GM21717 (cell line): ENCODE results near the gene ETDA.
"Not testable (repeated sequence)": the region's sequence is repeated elsewhere in the genome, so short reads cannot be mapped to it uniquely, and the experiment has no call there.

Experiments used
- ATAC-seq: cut with Tn5 transposase; IDR thresholded peaks from one replicate; pipeline ENCODE4 v1.9.1; 2021; ENCODE audit warnings: mild to moderate bottlenecking, moderate library complexity; ENCODE audit not compliant: unreplicated experiment

The ETDA gene

DNA sequence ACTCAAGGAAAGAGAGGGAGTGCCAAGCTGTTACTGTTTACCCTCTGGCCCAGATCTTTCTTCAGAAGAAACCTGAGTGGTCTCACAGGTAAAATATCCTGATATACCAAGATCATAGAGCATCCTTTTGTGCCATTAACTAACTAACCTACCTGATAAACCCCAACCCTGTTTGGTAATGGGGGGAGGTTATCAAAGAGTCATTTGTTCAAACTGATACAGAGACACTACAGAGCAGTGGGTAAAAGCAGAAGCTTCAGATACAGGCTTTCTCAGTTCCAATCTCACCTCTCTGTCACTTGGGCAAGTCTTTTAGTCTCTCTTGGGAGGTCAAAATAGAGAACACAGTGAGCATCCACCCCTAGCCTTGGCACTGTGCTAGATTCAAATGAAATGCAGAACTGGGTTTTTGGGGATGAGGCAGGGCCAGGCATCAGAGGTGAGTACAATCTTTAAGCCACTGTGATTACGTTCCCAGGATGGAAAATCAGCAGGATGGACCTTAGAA lies at the start of gene ETDA:
TSS of gene ETDA (plus strand) at position 51 of the 508 bp plus-strand sequence. CDS start 1,216 bp downstream, outside the sequence.
- not testable (repeated sequence) for ATAC-seq

DNA sequence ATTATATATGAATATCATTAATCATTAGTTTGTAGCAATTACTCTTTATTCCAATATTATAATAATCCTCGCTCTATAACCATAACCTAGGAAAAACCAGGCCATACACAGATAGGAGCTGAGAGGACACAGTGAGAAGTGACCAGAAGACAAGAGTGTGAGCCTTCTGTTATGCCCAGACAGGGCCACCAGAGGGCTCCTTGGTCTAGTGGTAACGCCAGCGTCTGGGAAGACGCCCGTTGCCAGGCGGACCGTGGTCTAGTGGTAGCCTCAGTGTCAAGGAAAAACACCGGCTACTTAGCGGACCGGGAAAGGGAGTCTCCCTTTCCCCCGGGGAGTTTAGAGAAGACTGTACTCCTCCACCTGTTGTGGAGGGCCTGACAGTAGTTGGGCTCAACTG lies 45.4 kb upstream of the ETDA start:
- not testable (repeated sequence) for ATAC-seq

DNA sequence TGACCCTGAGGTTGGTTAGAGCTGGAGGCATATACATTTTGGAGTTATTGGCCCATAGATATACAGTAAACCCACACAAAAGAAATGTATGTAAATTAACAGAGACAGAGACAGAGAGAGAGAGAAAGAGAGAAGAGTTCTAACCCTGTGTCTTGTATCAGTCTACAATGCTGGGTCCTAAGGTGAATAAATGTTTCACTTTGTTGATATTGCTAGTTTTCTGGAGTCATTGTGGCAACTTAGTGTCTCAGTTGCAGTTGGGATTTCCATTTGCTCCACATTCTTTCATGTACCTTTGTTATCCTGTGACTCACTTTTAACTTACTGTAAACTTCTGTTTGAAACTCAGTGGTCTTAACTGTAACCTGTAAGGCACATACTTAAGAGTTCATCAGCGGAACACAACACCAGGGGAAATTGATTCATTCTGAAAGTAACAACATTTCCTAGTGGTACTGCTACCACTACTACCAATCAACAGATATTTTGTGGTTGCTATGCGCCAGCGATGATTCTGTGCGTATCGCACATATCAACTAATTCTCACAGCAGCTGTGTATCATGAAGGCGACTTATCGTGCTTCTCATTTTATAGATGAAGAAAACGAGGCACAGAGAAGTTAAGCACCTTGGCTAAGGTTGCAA lies 38.5 kb upstream of the ETDA start:
- ATAC-seq, result peak; percentile 53

DNA sequence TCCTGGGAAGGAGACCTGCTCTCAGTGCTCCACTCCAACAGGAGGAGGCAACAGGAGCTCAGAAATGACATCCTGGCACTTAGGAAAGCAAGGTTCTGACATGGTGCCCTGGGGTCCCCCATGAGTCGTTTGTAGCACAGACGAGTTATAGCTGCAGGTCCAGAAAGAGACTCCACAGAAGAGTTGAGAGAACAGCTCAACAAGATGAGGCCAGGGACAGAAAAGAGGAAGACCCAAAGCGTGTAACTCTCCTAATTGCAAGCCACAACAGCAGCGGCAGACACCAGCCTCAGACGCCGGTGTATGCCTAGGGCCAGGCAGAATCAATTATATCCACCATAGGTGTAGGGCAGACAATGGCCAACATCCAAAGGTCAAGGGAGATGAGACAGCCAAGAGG lies 5.9 kb upstream of the ETDA start:
- not testable (repeated sequence) for ATAC-seq

DNA sequence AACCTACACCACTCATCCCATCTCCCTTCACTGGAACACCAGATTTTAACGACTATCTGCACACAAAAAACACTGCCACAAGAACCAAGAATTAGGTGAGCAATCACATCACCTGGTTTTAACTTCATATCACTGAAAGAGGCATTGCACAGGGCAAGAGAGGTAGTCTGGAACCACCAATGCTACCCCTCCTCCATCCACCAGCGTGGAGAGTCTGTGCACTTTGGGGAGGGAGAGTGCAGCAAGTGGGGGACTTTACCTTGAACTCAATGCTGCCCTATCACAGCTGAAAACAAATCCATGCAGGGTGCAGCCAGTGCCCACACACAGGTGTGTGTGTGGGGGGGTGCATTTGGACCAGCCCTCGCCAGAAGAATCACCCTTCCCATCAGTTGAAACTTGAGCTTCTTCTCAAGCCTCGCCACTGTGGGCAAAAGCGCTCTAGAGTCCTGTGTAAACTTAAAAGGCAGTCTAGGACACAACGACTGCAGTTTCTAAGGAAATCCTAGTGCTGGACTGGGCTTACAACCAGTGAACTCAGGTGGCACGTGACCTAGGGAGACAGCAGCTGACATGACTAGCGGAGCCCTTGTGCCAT lies 4.3 kb downstream of the ETDA start:
- ATAC-seq, result not testable (repeated sequence)

DNA sequence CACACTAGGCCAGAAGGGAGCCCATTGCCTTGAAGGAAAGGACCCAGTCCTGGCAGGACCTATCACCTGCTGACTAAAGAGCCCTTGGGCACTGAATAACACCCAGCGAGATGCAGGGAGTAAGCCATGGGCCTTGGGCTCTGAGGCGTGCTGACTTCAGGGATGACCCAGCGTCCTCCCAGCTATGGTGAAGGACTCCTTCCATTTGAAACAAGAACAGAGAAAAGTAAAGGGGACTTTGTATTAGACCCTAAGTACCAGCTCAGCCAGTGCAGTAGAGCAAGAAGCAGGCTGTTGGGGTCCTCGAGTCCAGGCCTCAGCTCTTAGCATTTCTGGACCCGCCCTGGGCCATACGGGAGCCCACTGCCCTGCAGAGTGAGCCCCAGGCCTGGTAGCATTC lies 5.1 kb downstream of the ETDA start:
- no peak for ATAC-seq

DNA sequence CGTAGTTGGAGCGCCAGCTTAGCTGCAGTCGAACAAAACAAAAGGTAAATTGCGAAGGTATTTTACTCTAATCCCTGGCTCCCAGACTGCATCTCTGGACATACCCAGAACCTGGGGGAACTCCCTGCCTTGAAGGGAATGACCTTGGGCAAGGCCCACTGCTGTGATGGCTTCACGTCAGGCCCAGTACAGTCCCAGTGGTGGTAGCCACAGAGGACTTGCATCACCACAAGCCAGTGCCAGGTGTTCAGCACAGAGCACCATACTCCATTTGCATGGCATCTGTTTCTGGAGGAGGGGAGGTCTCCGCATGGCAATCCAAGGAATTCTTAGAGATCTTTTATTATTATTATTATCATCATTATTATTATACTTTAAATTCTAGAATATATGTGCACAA lies 5.6 kb downstream of the ETDA start:
- no peak for ATAC-seq

DNA sequence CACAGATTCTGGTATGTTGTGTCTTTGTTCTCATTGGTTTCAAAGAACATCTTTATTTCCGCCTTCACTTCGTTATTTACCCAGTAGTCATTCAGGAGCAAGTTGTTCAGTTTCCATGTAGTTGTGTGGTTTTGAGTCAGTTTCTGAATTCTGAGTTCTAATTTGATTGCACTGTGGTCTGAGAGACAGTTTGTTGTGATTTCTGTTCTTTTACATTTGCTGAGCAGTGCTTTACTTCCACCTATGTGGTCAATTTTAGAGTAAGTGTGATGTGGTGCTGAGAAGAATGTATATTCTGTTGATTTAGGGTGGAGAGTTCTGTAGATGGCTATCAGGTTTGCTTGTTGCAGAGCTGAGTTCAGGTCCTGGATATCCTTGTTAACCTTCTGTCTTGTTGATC lies 9.1 kb downstream of the ETDA start:
- not testable (repeated sequence) for ATAC-seq

DNA sequence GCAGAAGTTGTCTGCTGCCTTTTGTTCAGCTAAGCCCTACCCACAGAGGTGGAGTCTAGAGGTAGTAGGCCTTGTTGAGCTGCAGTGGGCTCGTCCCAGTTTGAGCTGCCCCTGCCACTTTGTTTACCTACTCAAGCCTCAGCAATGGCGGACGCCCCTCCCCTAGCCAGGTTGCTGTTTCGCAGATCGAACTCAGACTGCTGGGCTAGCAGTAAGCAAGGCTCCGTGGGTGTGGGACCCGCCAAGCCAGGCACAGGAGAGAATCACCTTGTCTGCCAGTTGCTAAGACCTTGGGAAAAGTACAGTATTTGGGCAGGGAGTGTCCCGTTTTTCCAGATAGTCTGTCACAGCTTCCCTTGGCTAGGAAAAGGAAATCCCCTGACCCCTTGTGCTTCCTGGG lies 11.5 kb downstream of the ETDA start:
- ATAC-seq, result not testable (repeated sequence)

DNA sequence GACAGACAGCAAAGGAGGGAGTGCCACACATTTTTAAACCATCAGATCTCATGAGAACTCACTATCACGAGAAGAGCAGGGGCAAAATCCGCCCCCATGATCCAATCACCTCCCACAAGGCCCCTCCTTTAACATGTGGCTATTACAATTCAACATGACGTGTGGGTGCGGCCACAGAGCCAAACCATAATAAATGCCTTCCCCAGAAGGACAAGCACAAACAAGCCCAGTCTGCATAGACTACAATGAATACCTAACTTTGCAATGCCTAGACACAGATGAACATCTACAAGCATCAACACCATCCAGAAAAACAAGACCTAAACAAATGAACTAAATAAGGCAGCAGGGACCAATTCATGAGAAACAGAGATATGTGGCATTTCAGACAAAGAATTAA lies 12.3 kb downstream of the ETDA start:
- no peak for ATAC-seq

DNA sequence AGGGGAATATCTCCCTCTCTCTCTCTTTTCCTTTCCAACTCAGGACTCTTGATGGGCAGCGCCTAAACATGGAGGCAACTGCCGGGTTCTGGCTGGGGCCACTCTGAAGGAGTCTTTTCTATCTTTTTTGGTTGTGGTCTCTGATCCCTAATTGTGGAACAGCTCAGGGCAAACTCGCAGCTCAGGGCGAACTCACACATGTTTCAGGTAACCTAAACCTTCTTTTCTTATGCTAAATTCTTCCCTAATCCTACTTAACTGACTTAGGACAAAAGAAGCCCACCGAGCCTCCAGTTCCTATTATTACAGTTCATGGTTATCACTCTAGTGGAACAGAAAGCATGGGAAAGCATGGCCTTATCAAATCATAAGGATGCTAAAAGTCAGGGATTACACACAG lies 21.3 kb downstream of the ETDA start:
- ATAC-seq, result no peak

DNA sequence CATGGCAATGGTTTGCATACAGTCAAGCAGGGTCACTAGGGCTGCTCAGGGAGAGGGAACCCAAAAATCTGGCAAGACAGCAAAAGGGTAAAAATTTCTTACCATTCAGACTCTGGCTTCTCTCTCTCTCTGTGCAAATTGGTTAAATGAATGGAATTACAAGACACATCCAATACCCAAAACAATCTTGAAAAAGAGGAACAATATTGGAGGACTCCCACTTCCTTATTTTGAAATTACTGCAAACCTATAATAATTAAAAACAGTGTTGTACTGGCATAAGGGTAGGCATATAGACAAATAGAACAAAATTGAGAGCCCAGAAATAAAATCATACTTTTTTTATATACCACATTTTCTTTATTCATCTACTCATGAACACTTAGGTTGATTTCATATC lies 24.1 kb downstream of the ETDA start:
- ATAC-seq, result no peak

DNA sequence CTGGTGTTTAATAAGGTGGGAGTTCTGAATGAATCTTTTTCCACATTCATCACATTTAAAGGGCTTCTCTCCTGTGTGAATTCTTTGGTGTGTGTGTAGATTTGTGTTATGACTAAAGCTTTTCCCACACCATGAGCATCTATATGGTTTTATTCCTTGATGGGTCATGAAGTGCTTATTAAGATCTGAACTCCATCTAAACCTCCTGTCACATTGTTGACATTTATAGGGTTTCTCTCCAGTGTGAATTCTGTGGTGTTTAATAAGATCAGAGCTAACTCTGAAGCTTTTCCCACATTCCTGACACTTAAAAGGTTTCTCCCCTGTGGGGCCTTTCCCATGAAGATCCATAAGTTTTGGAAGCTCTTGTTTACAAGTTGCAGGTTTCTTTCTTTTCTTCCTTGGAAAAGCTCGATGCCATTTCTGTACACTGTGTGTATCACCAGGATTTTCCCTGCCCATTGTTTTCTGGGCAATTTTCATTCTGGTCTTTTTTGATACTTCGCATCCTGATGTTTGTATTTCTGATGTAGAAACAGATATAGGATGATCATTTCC lies 35.5 kb downstream of the ETDA start:
- ATAC-seq, result no peak

DNA sequence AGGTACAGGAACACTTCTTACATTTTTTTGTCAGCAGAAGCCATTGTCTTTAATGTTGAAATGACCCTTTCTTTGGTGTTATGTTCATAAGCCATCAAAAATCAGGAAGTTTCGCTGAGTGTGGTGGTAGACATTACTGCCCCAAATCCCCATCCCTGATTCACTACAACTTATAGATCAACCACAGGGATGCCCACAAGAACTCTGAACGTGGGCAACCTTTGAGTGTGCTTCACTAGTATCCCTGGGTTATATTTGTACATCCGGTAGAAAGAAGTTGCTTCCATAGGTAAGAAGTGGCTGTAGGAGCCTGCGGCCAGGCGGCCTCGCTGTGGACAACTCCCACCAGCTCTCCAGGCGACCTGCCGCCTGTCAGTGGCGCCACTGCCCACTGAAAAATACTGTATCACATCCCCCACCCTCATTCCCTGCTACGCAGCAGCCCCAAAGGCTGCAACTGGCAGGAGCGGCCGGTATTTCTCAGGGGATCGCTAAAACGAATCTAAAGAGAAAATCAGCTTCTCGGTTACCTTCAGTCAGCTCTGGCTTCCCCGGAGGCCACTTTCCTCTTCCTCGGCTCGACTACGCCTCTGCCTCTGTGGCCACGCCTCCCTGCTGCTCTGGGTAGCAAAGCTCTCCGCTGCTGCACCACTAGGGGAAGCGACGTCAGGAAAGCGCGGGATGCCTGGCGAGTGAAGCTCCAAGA lies 43.5 kb downstream of the ETDA start:
- ATAC-seq, result peak; percentile 96

DNA sequence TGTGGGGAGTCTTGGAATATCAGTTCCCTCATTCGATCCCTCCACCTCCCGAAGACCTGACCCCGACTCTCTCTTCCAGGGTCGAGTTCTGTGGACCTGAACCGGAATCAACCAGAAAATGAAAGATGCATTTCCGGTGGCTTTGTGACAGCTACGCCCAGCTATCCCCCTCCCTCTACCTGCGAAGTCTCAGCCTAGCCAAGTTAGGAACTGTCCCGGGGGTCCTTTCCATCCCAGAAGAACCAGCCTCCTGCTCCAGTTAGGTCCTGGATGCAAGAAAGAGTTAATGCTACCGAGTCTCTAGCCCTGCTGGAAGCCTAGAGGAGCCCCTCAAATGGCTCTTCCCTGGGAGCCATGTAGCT lies 44.1 kb downstream of the ETDA start:
- ATAC-seq, result peak; percentile 47

DNA sequence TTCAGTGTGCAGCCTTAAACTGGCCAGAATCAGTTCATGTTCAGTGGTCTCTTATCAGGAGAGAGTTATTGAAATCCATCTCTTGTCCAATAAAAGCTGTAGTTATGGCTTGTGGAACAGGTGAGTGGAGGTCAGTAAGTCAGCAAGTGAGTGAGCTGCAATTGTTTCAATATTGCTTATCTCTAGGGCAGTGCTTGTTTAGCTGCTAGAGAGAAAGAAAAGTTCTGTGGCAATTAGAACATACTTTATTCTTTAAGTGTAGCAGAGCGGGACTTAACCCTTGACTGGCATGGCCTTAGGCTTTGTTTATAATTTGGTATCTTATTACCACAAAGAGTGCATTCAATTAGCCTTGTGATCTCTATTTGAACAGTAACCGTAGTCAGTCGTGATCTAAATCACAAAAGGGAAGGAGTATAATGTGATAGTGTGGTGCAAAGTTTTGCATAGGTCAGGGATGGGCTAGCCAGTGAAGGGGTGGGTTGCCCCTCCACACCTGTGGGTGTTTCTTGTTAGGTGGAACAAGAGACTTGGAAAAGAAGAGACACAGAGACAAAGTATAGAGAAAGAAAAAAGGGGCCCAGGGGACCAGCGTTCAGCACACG lies 50.5 kb downstream of the ETDA start:
- ATAC-seq, result no peak
